Liver (tissue), 9 donors: Measurements from ENCODE around the gene JMJD6. TPM values are rescaled to one million over a fixed set of nuclear protein-coding genes. Genes with fewer than 3 reads are reported as not detected.

Experiments
- DNase-seq: peaks from one replicate; pipeline ENCODE4 v3.0.0-alpha.2; 2017; ENCODE audit warnings: low spot score
- H3K27ac ChIP-seq, 2 donors: one replicate each; pipeline ENCODE4 v1.7.0; 2013; ENCODE audit warnings: inconsistent platforms in 2 of 2, low read length in 2 of 2, control low read depth in 1 of 2, low read depth in 1 of 2, mild to moderate bottlenecking in 1 of 2
- H3K27me3 ChIP-seq, 4 donors: one replicate each; pipeline versions ENCODE4 v1.6.1 to v1.7.0; 2013; ENCODE audit warnings: low read length in 3 of 4, inconsistent platforms in 1 of 4, mild to moderate bottlenecking in 1 of 4, moderate library complexity in 1 of 4; ENCODE audit not compliant: control insufficient read depth in 4 of 4, insufficient read depth in 4 of 4
- H3K36me3 ChIP-seq, 4 donors: one replicate each; pipeline versions ENCODE4 v1.6.1 to v1.7.0; 2013; ENCODE audit warnings: low read length in 3 of 4, mild to moderate bottlenecking in 3 of 4, low read depth in 1 of 4, moderate library complexity in 1 of 4; ENCODE audit not compliant: control insufficient read depth in 4 of 4, insufficient read depth in 3 of 4
- H3K4me1 ChIP-seq, 4 donors: one replicate each; pipeline versions ENCODE4 v1.6.1 to v1.7.0; 2013; ENCODE audit warnings: low read length in 3 of 4, mild to moderate bottlenecking in 3 of 4, moderate library complexity in 1 of 4; ENCODE audit not compliant: control insufficient read depth in 4 of 4, insufficient read depth in 4 of 4
- H3K4me3 ChIP-seq, 3 donors: one replicate each; pipeline versions ENCODE4 v1.6.1 to v1.7.0; 2013; ENCODE audit warnings: low read length in 3 of 3, control low read depth in 1 of 3, low read depth in 1 of 3, mild to moderate bottlenecking in 1 of 3
- H3K9ac ChIP-seq, 2 donors: one replicate each; pipeline ENCODE4 v1.7.0; 2013; ENCODE audit warnings: low read length in 2 of 2, mild to moderate bottlenecking in 2 of 2, moderate library complexity in 2 of 2, control low read depth in 1 of 2, low read depth in 1 of 2
- H3K9me3 ChIP-seq, 4 donors: one replicate each; pipeline versions ENCODE4 v1.6.1 to v1.7.0; 2013; ENCODE audit warnings: low read length in 3 of 4; ENCODE audit not compliant: control insufficient read depth in 4 of 4
- EGR1 ChIP-seq, 2 donors: IDR thresholded peaks; 2 replicates each; pipeline ENCODE4 v1.6.1; 2016 to 2018; ENCODE audit warnings: antibody characterized with exemption in 2 of 2, low read depth in 2 of 2
- FOXA1 ChIP-seq: IDR thresholded peaks from 2 replicates; pipeline ENCODE4 v1.6.1; 2016; ENCODE audit warnings: antibody characterized with exemption
- FOXA2 ChIP-seq: IDR thresholded peaks from 2 replicates; pipeline ENCODE4 v1.6.1; 2016; ENCODE audit warnings: antibody characterized with exemption
- GABPA ChIP-seq, 2 donors: IDR thresholded peaks in 1 of 2; conservative IDR thresholded peaks in 1 of 2; 2 replicates each; pipeline ENCODE4 v1.6.1; 2016; ENCODE audit warnings: antibody characterized with exemption in 2 of 2, mild to moderate bottlenecking in 1 of 2, moderate library complexity in 1 of 2
- HNF4A ChIP-seq, 2 donors: conservative IDR thresholded peaks; 2 replicates each; pipeline ENCODE4 v1.6.1; 2016; ENCODE audit warnings: antibody characterized with exemption in 2 of 2, mild to moderate bottlenecking in 2 of 2
- HNF4G ChIP-seq: IDR thresholded peaks from 2 replicates; pipeline ENCODE4 v1.6.1; 2016; ENCODE audit warnings: antibody characterized with exemption
- JUND ChIP-seq, 2 donors: IDR thresholded peaks; 2 replicates each; pipeline ENCODE4 v1.6.1; 2016; ENCODE audit warnings: antibody characterized with exemption in 2 of 2
- NR2F2 ChIP-seq: IDR thresholded peaks from 2 replicates; pipeline ENCODE4 v1.6.1; 2016; ENCODE audit warnings: antibody characterized with exemption
- RXRA ChIP-seq, 2 donors: IDR thresholded peaks; 2 replicates each; pipeline ENCODE4 v1.6.1; 2017 to 2018; ENCODE audit warnings: antibody characterized with exemption in 2 of 2, mild to moderate bottlenecking in 1 of 2
- SP1 ChIP-seq: IDR thresholded peaks from 2 replicates; pipeline ENCODE4 v1.6.1; 2018; ENCODE audit warnings: antibody characterized with exemption, mild to moderate bottlenecking
- TAF1 ChIP-seq: conservative IDR thresholded peaks from 2 replicates; pipeline ENCODE4 v1.6.1; 2016; ENCODE audit warnings: antibody characterized with exemption, mild to moderate bottlenecking
- YY1 ChIP-seq: IDR thresholded peaks from 2 replicates; pipeline ENCODE4 v1.6.1; 2016; ENCODE audit warnings: antibody characterized with exemption, mild to moderate bottlenecking
- WGBS: extraction: QIAGEN DNeasy Blood & Tissue Kit; methylation state at CpG from one replicate; pipeline ENCODE4 v1.1.7; 2013; 5-methylcytosine and 5-hydroxymethylcytosine counted together
- polyA plus RNA-seq, 2 donors: library from polyadenylated mRNA; stranded (reverse) in 1 of 2; unstranded in 1 of 2; fragments of 200-250 nt in 1 of 2; fragments of >200 nt in 1 of 2; fragmentation: Nextera tagmentation in 1 of 2; extraction: Ambion mirVana in 1 of 2; gene quantifications; one replicate each; pipeline versions ENCODE4 v1.2.1 to v1.2.3, GENCODE V29; 2013 to 2015
- total RNA-seq, 2 donors: library from RNA; depleted of rRNA; stranded (reverse); fragments of >200 nt; gene quantifications; one replicate each; pipeline ENCODE4 v1.2.3, GENCODE V29; 2014
- TF ChIP-seq, protein P1 (sequence below): IDR thresholded peaks from 2 replicates; pipeline ENCODE4 v1.6.1; 2016; ENCODE audit warnings: antibody characterized with exemption
- TF ChIP-seq, protein P2 (sequence below): IDR thresholded peaks from 2 replicates; pipeline ENCODE4 v1.6.1; 2016; ENCODE audit warnings: antibody characterized with exemption
- TF ChIP-seq, protein P3 (sequence below): IDR thresholded peaks from 2 replicates; pipeline ENCODE4 v1.6.1; 2016; ENCODE audit warnings: antibody characterized with exemption
- TF ChIP-seq, protein P4 (sequence below): IDR thresholded peaks from 2 replicates; pipeline ENCODE4 v1.6.1; 2016; ENCODE audit warnings: antibody characterized with exemption, mild to moderate bottlenecking
- TF ChIP-seq, protein P5 (sequence below): fragments of 150-350 bp; IDR thresholded peaks from 2 replicates; pipeline ENCODE4 v1.5.1; 2017; ENCODE audit warnings: improper control_type of control experiment, low read depth, low read length; ENCODE audit not compliant: missing input control
- donor health status: healthy.
- donor health status: healthy.
- donor health status: healthy.
- donor health status: healthy.
- donor health status: healthy.

The JMJD6 gene
- total and polyA plus RNA-seq, 4 donors, result 9.9 to 16.1 (median 11.2) TPM

DNA sequence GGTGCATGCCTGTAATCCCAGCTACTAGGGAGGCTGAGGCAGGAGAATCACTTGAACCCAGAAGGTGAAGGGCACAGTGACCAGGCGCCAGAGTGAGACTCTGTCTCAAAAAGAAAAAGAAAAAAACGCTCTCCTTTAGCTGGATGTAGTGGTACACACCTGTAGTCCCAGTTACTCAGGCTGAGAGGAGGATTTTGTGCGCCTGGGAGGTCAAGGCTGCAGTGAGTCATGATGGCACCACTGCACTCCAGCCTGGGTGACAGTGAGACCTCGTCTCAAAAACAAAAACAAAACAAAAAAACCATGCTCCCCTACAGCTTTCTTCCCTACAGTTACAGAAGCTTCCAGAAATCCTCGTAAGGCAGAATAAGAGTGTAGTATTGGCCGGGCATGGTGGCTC, 49.8 kb downstream of the JMJD6 start:
- Histone ChIP-seq H3K9ac (no peak overlapping the region), H3K36me3 (no peaks in the 10 kb centered on the region), H3K27ac (no peak overlapping the region), H3K4me1 (peaks cover 0 to 8% (median 3%) of the 10 kb centered on the region in 4 donors), H3K27me3 (no peaks in the 10 kb centered on the region), H3K9me3 (no peaks in the 10 kb centered on the region), H3K4me3 (no peak overlapping the region)
- no peak for DNase-seq
- TF ChIP-seq JUND (IDR thresholded peaks at IDR 0.05) (no peak), YY1 (no peak), EGR1 (IDR thresholded peaks at IDR 0.05; ENCODE audit: low read depth in 2 of 2) (no peak), FOXA1 (no peak), HNF4G (no peak), GABPA (IDR thresholded peaks at IDR 0.05 in 1 of 2, conservative IDR thresholded peaks at IDR 0.05 in 1 of 2) (no peak), FOXA2 (no peak), NR2F2 (no peak)
- TF ChIP-seq, protein P1, sequence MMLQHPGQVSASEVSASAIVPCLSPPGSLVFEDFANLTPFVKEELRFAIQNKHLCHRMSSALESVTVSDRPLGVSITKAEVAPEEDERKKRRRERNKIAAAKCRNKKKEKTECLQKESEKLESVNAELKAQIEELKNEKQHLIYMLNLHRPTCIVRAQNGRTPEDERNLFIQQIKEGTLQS, result no peak
- TF ChIP-seq, protein P2, sequence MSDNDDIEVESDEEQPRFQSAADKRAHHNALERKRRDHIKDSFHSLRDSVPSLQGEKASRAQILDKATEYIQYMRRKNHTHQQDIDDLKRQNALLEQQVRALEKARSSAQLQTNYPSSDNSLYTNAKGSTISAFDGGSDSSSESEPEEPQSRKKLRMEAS, result no peak
- TF ChIP-seq, protein P3, sequence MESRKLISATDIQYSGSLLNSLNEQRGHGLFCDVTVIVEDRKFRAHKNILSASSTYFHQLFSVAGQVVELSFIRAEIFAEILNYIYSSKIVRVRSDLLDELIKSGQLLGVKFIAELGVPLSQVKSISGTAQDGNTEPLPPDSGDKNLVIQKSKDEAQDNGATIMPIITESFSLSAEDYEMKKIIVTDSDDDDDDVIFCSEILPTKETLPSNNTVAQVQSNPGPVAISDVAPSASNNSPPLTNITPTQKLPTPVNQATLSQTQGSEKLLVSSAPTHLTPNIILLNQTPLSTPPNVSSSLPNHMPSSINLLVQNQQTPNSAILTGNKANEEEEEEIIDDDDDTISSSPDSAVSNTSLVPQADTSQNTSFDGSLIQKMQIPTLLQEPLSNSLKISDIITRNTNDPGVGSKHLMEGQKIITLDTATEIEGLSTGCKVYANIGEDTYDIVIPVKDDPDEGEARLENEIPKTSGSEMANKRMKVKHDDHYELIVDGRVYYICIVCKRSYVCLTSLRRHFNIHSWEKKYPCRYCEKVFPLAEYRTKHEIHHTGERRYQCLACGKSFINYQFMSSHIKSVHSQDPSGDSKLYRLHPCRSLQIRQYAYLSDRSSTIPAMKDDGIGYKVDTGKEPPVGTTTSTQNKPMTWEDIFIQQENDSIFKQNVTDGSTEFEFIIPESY, result no peak
- TF ChIP-seq, protein P4, sequence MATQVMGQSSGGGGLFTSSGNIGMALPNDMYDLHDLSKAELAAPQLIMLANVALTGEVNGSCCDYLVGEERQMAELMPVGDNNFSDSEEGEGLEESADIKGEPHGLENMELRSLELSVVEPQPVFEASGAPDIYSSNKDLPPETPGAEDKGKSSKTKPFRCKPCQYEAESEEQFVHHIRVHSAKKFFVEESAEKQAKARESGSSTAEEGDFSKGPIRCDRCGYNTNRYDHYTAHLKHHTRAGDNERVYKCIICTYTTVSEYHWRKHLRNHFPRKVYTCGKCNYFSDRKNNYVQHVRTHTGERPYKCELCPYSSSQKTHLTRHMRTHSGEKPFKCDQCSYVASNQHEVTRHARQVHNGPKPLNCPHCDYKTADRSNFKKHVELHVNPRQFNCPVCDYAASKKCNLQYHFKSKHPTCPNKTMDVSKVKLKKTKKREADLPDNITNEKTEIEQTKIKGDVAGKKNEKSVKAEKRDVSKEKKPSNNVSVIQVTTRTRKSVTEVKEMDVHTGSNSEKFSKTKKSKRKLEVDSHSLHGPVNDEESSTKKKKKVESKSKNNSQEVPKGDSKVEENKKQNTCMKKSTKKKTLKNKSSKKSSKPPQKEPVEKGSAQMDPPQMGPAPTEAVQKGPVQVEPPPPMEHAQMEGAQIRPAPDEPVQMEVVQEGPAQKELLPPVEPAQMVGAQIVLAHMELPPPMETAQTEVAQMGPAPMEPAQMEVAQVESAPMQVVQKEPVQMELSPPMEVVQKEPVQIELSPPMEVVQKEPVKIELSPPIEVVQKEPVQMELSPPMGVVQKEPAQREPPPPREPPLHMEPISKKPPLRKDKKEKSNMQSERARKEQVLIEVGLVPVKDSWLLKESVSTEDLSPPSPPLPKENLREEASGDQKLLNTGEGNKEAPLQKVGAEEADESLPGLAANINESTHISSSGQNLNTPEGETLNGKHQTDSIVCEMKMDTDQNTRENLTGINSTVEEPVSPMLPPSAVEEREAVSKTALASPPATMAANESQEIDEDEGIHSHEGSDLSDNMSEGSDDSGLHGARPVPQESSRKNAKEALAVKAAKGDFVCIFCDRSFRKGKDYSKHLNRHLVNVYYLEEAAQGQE, result no peak
- WGBS, result 96% methylated on average over 6 of the region's 6 CpGs

DNA sequence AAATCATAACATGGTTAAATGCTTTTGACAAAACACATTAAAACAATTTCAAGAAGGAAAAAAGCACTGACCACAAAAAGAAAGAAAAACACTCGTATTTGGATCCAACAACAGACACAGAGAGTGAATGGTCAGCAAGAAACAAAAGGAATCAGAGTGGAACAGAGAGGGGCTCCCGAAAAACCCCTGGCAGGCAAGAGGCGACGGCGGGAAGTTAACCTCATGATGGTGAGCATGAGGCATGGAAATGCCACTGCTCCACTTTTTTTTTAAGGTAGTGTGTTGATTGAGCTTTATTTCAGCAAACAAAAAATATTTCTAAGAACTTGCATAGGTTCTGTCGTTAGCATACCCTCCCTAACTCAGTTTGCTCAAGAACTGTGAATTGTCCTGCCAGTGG, 50.8 kb downstream of the JMJD6 start:
- H3K9ac ChIP-seq, result no peak overlapping the region
- DNase-seq, result no peak
- peaks cover 0 to 12% (median 5%) of the 10 kb centered on the region in 4 donors for H3K4me1 ChIP-seq
- H3K27me3 ChIP-seq, result no peaks in the 10 kb centered on the region
- H3K36me3 ChIP-seq, result no peaks in the 10 kb centered on the region
- H3K4me3 ChIP-seq, result no peak overlapping the region
- no peaks in the 10 kb centered on the region for H3K9me3 ChIP-seq
- H3K27ac ChIP-seq, result no peak overlapping the region
- 95% methylated on average over 6 of the region's 6 CpGs for WGBS
- TF ChIP-seq RXRA (IDR thresholded peaks at IDR 0.05) (no peak), FOXA2 (no peak), HNF4A (conservative IDR thresholded peaks at IDR 0.05) (no peak), NR2F2 (no peak), GABPA (IDR thresholded peaks at IDR 0.05 in 1 of 2, conservative IDR thresholded peaks at IDR 0.05 in 1 of 2) (no peak), TAF1 (no peak), JUND (IDR thresholded peaks at IDR 0.05) (no peak), EGR1 (IDR thresholded peaks at IDR 0.05; ENCODE audit: low read depth in 2 of 2) (no peak), SP1 (no peak)
- TF ChIP-seq, protein P4, result no peak
- TF ChIP-seq, protein P1, result no peak
- TF ChIP-seq, protein P5, sequence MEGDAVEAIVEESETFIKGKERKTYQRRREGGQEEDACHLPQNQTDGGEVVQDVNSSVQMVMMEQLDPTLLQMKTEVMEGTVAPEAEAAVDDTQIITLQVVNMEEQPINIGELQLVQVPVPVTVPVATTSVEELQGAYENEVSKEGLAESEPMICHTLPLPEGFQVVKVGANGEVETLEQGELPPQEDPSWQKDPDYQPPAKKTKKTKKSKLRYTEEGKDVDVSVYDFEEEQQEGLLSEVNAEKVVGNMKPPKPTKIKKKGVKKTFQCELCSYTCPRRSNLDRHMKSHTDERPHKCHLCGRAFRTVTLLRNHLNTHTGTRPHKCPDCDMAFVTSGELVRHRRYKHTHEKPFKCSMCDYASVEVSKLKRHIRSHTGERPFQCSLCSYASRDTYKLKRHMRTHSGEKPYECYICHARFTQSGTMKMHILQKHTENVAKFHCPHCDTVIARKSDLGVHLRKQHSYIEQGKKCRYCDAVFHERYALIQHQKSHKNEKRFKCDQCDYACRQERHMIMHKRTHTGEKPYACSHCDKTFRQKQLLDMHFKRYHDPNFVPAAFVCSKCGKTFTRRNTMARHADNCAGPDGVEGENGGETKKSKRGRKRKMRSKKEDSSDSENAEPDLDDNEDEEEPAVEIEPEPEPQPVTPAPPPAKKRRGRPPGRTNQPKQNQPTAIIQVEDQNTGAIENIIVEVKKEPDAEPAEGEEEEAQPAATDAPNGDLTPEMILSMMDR, result no peak
- TF ChIP-seq, protein P3, result no peak
- TF ChIP-seq, protein P2, result no peak
